ENCODE data around the gene PET117.

GRCh38 chr20:18132663-18133062 is 5.0 kb upstream of the PET117 start:
- TF ChIP-seq CTCF (IDR thresholded peaks at IDR 0.05) (no peak), EP300 (IDR thresholded peaks at IDR 0.05) (no peak)
